ENCODE measurements around the gene BARHL2.

BARHL2 gene

GRCh38 chr1:90716552-90717355, at the start of gene BARHL2:
TSS of gene BARHL2 (minus strand) at chr1:90717302. CDS start at chr1:90717195, 107 bp downstream.
- DNase-seq (ENCODE audit: low read depth in 1 of 2, low spot score in 1 of 2), result no peak

GRCh38 chr1:90763930-90764329, 46.8 kb upstream of the BARHL2 start:
- DNase-seq (ENCODE audit: low read depth in 1 of 2, low spot score in 1 of 2), result no peak

- DNase-seq (ENCODE audit: low read depth in 1 of 2, low spot score in 1 of 2), result no peak
Observed at GRCh38 chr1:90763506-90763905, 46.4 kb upstream of the BARHL2 start.

GRCh38 chr1:90761781-90762589, 44.9 kb upstream of the BARHL2 start:
- no peak for DNase-seq (ENCODE audit: low read depth in 1 of 2, low spot score in 1 of 2)

- no peak for DNase-seq (ENCODE audit: low read depth in 1 of 2, low spot score in 1 of 2)
Observed at GRCh38 chr1:90761156-90761555, 44.1 kb upstream of the BARHL2 start.

- no peak for DNase-seq (ENCODE audit: low read depth in 1 of 2, low spot score in 1 of 2)
Observed at GRCh38 chr1:90753556-90753955, 36.5 kb upstream of the BARHL2 start.

GRCh38 chr1:90748668-90749067, 31.6 kb upstream of the BARHL2 start:
- no peak for DNase-seq (ENCODE audit: low read depth in 1 of 2, low spot score in 1 of 2)

- DNase-seq (ENCODE audit: low read depth in 1 of 2, low spot score in 1 of 2), result no peak
Observed at GRCh38 chr1:90746857-90747256, 29.8 kb upstream of the BARHL2 start.

- no peak for DNase-seq (ENCODE audit: low read depth in 1 of 2, low spot score in 1 of 2)
Observed at GRCh38 chr1:90745972-90746371, 28.9 kb upstream of the BARHL2 start.

GRCh38 chr1:90732136-90732535, 15.0 kb upstream of the BARHL2 start:
- DNase-seq (ENCODE audit: low read depth in 1 of 2, low spot score in 1 of 2), result no peak

- no peak for DNase-seq (ENCODE audit: low read depth in 1 of 2, low spot score in 1 of 2)
Observed at GRCh38 chr1:90731382-90732050, 14.4 kb upstream of the BARHL2 start.

- DNase-seq (ENCODE audit: low read depth in 1 of 2, low spot score in 1 of 2), result no peak
Observed at GRCh38 chr1:90730243-90731022, 13.3 kb upstream of the BARHL2 start.

- no peak for DNase-seq (ENCODE audit: low read depth in 1 of 2, low spot score in 1 of 2)
Observed at GRCh38 chr1:90729504-90730242, 12.6 kb upstream of the BARHL2 start.

GRCh38 chr1:90728502-90729287, 11.6 kb upstream of the BARHL2 start:
- no peak for DNase-seq (ENCODE audit: low read depth in 1 of 2, low spot score in 1 of 2)

GRCh38 chr1:90727917-90728501, 10.9 kb upstream of the BARHL2 start:
- no peak for DNase-seq (ENCODE audit: low read depth in 1 of 2, low spot score in 1 of 2)

GRCh38 chr1:90726986-90727480, 9.9 kb upstream of the BARHL2 start:
- DNase-seq (ENCODE audit: low read depth in 1 of 2, low spot score in 1 of 2), result no peak

GRCh38 chr1:90726425-90726985, 9.4 kb upstream of the BARHL2 start:
- no peak for DNase-seq (ENCODE audit: low read depth in 1 of 2, low spot score in 1 of 2)

- no peak for DNase-seq (ENCODE audit: low read depth in 1 of 2, low spot score in 1 of 2)
Observed at GRCh38 chr1:90725657-90726424, 8.7 kb upstream of the BARHL2 start.
